Mucosa of descending colon (tissue), 3 donors: ENCODE measurements around the gene PARP2. TPM values are rescaled to one million over a fixed set of nuclear protein-coding genes. Genes with fewer than 3 reads are reported as not detected.

Experiments
- ATAC-seq: fragments of 200-7000 bp; cut with Tn5 transposase; one replicate; pipeline ENCODE4 v1.9.1; 2020; ENCODE audit warnings: mild to moderate bottlenecking, moderate library complexity
- DNase-seq, 3 donors: peaks; one replicate each; pipeline ENCODE4 v3.0.0-alpha.2; 2020
- H3K36me3 ChIP-seq: fragments of 200-600 bp; one replicate; pipeline ENCODE4 v1.8.0; 2021; ENCODE audit warnings: low read depth, mild to moderate bottlenecking
- H3K4me1 ChIP-seq: fragments of 200-600 bp; one replicate; pipeline ENCODE4 v1.8.0; 2021; ENCODE audit warnings: low read depth, mild to moderate bottlenecking
- H3K4me3 ChIP-seq: fragments of 200-600 bp; one replicate; pipeline ENCODE4 v1.8.0; 2021; ENCODE audit warnings: mild to moderate bottlenecking
- H3K9me3 ChIP-seq: fragments of 200-600 bp; one replicate; pipeline ENCODE4 v1.8.0; 2021; ENCODE audit warnings: mild to moderate bottlenecking
- CTCF ChIP-seq: fragments of 200-600 bp; IDR thresholded peaks from one replicate; pipeline ENCODE4 v1.8.0; 2022; ENCODE audit warnings: antibody characterized with exemption, mild to moderate bottlenecking
- intact Hi-C, 2 donors: fragments of 100-400 bp; cut with DNase I in 1 of 2; cut with micrococcal nuclease in 1 of 2; formaldehyde crosslinking; loops; one replicate each; pipeline versions ENCODE4 v1.11.0 to v1.11.1; 2022; cut with DNase I, micrococcal nuclease
- long read RNA-seq, 2 donors: library from polyadenylated mRNA; unstranded; transcript quantifications; one replicate each; pipeline ENCODE4 v2.0.0, GENCODE V29; 2019 to 2021
- total RNA-seq, 3 donors: library from RNA; stranded (reverse); fragmentation: NEBNext Ultra II Directional in 2 of 3; extraction: Animal tissue kit (Norgen Biotek cat#: 25700) in 2 of 3; gene quantifications; one replicate each; pipeline versions ENCODE4 v1.2.1 to v1.2.4, GENCODE V29; 2021 to 2023
- donor health status: DM: no; HTN: no; CAD: no; lungs with moderate emphysema.
- donor health status: DM: no; HTN: no; CAD: no.
- donor health status: DM: no; HTN: yes; CAD: no.

The PARP2 gene
- total RNA-seq, result 10 to 100 TPM in 2 of 3 donors, 1 to 10 TPM in 1; 9.3 to 20.1 (median 14.8) TPM
- long read RNA-seq, donor 1, transcript PARP2-202 (16 exons, 1,881 nt), result major isoform, 10 of 17 reads
- long read RNA-seq, donor 1, partial matches to known transcripts, result 2 of 17 reads
- long read RNA-seq, donor 1, other reads (novel, unspliced or antisense), result 1 of 17 reads
- long read RNA-seq, donor 2, transcript PARP2-202 (16 exons, 1,881 nt), result major isoform, 6 of 16 reads
- long read RNA-seq, donor 2, partial matches to known transcripts, result 6 of 16 reads
- long read RNA-seq, donor 2, other reads (novel, unspliced or antisense), result 2 of 16 reads

- peaks cover 3% of the 10 kb centered on the region for H3K4me1 ChIP-seq
- ATAC-seq (peak; percentile 94), DNase-seq (peak; percentile 94 to 98 (median 96))
- no peaks in the 10 kb centered on the region for H3K9me3 ChIP-seq
- TF ChIP-seq CTCF, result no peak
- no peaks in the 10 kb centered on the region for H3K36me3 ChIP-seq
- peak within 1 kb of the TSS; percentile 38 for H3K4me3 ChIP-seq
- intact Hi-C loops, result no loop called here
These were observed at the start of gene PARP2 for GRCh38 chr14:20343092-20343861. Gene PARP2 (plus strand): TSS chr14:20343635. CDS start chr14:20343642, 7 bp downstream.

GRCh38 chr14:20294636-20295035 is 48.8 kb upstream of the PARP2 start:
- no peak overlapping the region for H3K4me3 ChIP-seq
- ATAC-seq, result no peak
- H3K9me3 ChIP-seq, result no peaks in the 10 kb centered on the region
- intact Hi-C loops, result no loop called here
- peaks cover 7% of the 10 kb centered on the region for H3K36me3 ChIP-seq
- TF ChIP-seq CTCF, result no peak
- DNase-seq, result no peak
- H3K4me1 ChIP-seq, result no peaks in the 10 kb centered on the region

- Histone ChIP-seq H3K9me3 (no peaks in the 10 kb centered on the region), H3K36me3 (peaks cover 7% of the 10 kb centered on the region), H3K4me3 (no peak overlapping the region), H3K4me1 (no peaks in the 10 kb centered on the region)
- no peak for TF ChIP-seq CTCF
- DNase-seq, result no peak
- ATAC-seq, result no peak
- intact Hi-C loops, result no loop called here
These were observed 48.4 kb upstream of the PARP2 start for GRCh38 chr14:20295067-20295466.

GRCh38 chr14:20302042-20302755 is 41.2 kb upstream of the PARP2 start:
- TF ChIP-seq CTCF, result no peak

GRCh38 chr14:20305265-20306078 is 38.0 kb upstream of the PARP2 start, which contains the start of gene TTC5:
Gene TTC5 (minus strand): TSS chr14:20305951. CDS start chr14:20305937, 14 bp downstream.
- no peaks in the 10 kb centered on the region for H3K4me1 ChIP-seq
- no peaks in the 10 kb centered on the region for H3K9me3 ChIP-seq
- intact Hi-C loops, result no loop called here
- TF ChIP-seq CTCF, result peak; percentile 73
- DNase-seq, result peak; percentile 84 to 93 (median 91)
- H3K36me3 ChIP-seq, result no peaks in the 10 kb centered on the region
- ATAC-seq, result peak; percentile 100
- H3K4me3 ChIP-seq, result peak within 1 kb of the TSS; percentile 47

More at GRCh38 chr14:20302042-20302755, 41.2 kb upstream of the PARP2 start:
- Histone ChIP-seq H3K4me1 (no peaks in the 10 kb centered on the region), H3K36me3 (no peaks in the 10 kb centered on the region), H3K9me3 (no peaks in the 10 kb centered on the region), H3K4me3 (no peak overlapping the region)
- DNase-seq (no peak), ATAC-seq (no peak)
- intact Hi-C loops, result no loop called here
